ENCODE measurements around the gene BTBD2. TPM values are rescaled to one million over a fixed set of nuclear protein-coding genes. Genes with fewer than 3 reads are reported as not detected.

BTBD2 gene
- total RNA-seq, 2 experiments from 2014 or later, result 55.0 to 61.4 TPM

Other genes starting within 250 kb of the BTBD2 start
- gene ATP8B3, start 203.4 kb downstream of the BTBD2 start, total RNA-seq, result 10 to 100 TPM; 17.0 to 18.6 TPM
- gene REXO1, start 167.2 kb downstream of the BTBD2 start, total RNA-seq, result 10 to 100 TPM; 57.9 to 60.4 TPM
- gene KLF16, start 152.1 kb downstream of the BTBD2 start, total RNA-seq, result 10 to 100 TPM; 21.5 to 21.8 TPM
- gene ABHD17A, start 130.2 kb downstream of the BTBD2 start, total RNA-seq, result 100 to 1,000 TPM; 185 to 194 TPM
- 1 to 10 TPM; 7.6 to 9.3 TPM for gene ADAT3, start 110.3 kb downstream of the BTBD2 start, total RNA-seq
- 10 to 100 TPM; 35.1 to 35.2 TPM for gene SCAMP4, start 110.3 kb downstream of the BTBD2 start, total RNA-seq
- 100 to 1,000 TPM; 127 to 134 TPM for gene CSNK1G2, start 74.5 kb downstream of the BTBD2 start, total RNA-seq
- gene MKNK2, start 35.5 kb upstream of the BTBD2 start, total RNA-seq, result 100 to 1,000 TPM; 319 to 341 TPM
- gene MOB3A, start 80.6 kb upstream of the BTBD2 start, total RNA-seq, result 100 to 1,000 TPM; 190 to 200 TPM
- 10 to 100 TPM; 16.0 to 17.7 TPM for gene IZUMO4, start 81.2 kb upstream of the BTBD2 start, total RNA-seq
- gene AP3D1, start 135.9 kb upstream of the BTBD2 start, total RNA-seq, result 10 to 100 TPM; 92.6 to 96.5 TPM
- 10 to 100 TPM; 50.1 to 56.2 TPM for gene DOT1L, start 148.2 kb upstream of the BTBD2 start, total RNA-seq
- 10 to 100 TPM; 69.8 to 71.3 TPM for gene PLEKHJ1, start 220.6 kb upstream of the BTBD2 start, total RNA-seq
- gene SF3A2, start 221.1 kb upstream of the BTBD2 start, total RNA-seq, result 100 to 1,000 TPM; 171 TPM
- gene AMH, start 233.6 kb upstream of the BTBD2 start, total RNA-seq, result 10 to 100 TPM in 1 of 2 experiments, 1 to 10 TPM in 1; 9.7 to 10.4 TPM
- gene JSRP1, start 240.7 kb upstream of the BTBD2 start, total RNA-seq, result 1 to 10 TPM; 1.1 to 1.4 TPM

Measured in activated naive CD8-positive, alpha-beta T cell treated with anti-CD3 and anti-CD28 coated beads, Interleukin-2, amount 10 ng/mL, durations not matched to agents 7 days and 5 days (primary cell).